HepG2 (cell line): ENCODE results near the gene BMAL1. TPM values are rescaled to one million over a fixed set of nuclear protein-coding genes. Genes with fewer than 3 reads are reported as not detected.

Experiments
- ATAC-seq: fragments of 200-7000 bp; cut with Tn5 transposase; 3 replicates; pipeline ENCODE4 v1.9.1; 2020; ENCODE audit warnings: mild to moderate bottlenecking, moderate library complexity
- BruUV-seq: library from RNA; stranded (reverse); fragments of 400-500 nt; replicated peaks from 2 replicates; lab custom pipeline; 2021; lab: Mats Ljungman, UMichigan
- CTCF ChIA-PET: fragments of 300-600 bp; formaldehyde crosslinking; extraction: SDS; loops from one replicate; lab custom pipeline; 2021; ENCODE audit warnings: low total read pairs, inconsistent platforms, low intra/inter-chr PET ratio; lab: Yijun Ruan, JAX
- POLR2A ChIA-PET: fragments of 350-600 bp; sonication (Branson Sonifier 250); formaldehyde crosslinking; loops from one replicate; lab custom pipeline; 2020; ENCODE audit warnings: antibody characterized with exemption, inconsistent platforms; lab: Yijun Ruan, JAX
- DNase-seq: peaks from one replicate; pipeline ENCODE4 v3.0.0-alpha.2; 2015; ENCODE audit warnings: low spot score
- FAIRE-seq: peaks from 3 replicates; lab custom pipeline; 2011; peaks lifted over from hg19 to GRCh38; lab: Jason Lieb, UNC
- H2AFZ ChIP-seq: one replicate; pipeline ENCODE4 v1.6.1; 2011; ENCODE audit warnings: low read length, inconsistent platforms
- H3K27ac ChIP-seq: fragments of 300-600 bp; 3 replicates; pipeline ENCODE4 v1.8.0; 2011; ENCODE audit warnings: mixed run types, mild to moderate bottlenecking, mixed read lengths, low read length, inconsistent platforms; ENCODE audit not compliant: insufficient read depth; ENCODE audit errors: extremely low read length
- H3K27me3 ChIP-seq, 2 experiments: fragments of 200-600 bp in 1 of 2; 2 replicates in 1 of 2; 3 replicates in 1 of 2; pipeline versions ENCODE4 v1.6.0 to v1.8.0; 2011; ENCODE audit warnings: low read length in 2 of 2, mild to moderate bottlenecking in 2 of 2, moderate library complexity in 2 of 2, inconsistent platforms in 1 of 2; ENCODE audit not compliant: insufficient read depth in 2 of 2, control insufficient read depth in 1 of 2
- H3K36me3 ChIP-seq, 2 experiments: fragments of 200-600 bp in 1 of 2; replicated peaks in 1 of 2; 2 replicates in 1 of 2; 3 replicates in 1 of 2; pipeline versions ENCODE4 v1.5.1 to v1.8.0; 2011; ENCODE audit warnings: low read length in 2 of 2, inconsistent platforms in 1 of 2; ENCODE audit not compliant: insufficient read depth in 2 of 2, control insufficient read depth in 1 of 2
- H3K4me1 ChIP-seq: 2 replicates; pipeline ENCODE4 v1.5.1; 2012; ENCODE audit warnings: low read length, inconsistent platforms; ENCODE audit not compliant: insufficient read depth
- H3K4me2 ChIP-seq: 2 replicates; pipeline ENCODE4 v1.6.0; 2011; ENCODE audit warnings: low read depth, low read length, inconsistent platforms
- H3K4me3 ChIP-seq, 3 experiments: fragments of 200-600 bp in 1 of 3; sonication (generic), shearing (Covaris generic) in 1 of 3; replicated peaks in 1 of 3; 2 replicates each; pipeline ENCODE4 v1.5.1; 2011 to 2016; ENCODE audit warnings: low read length in 3 of 3, inconsistent platforms in 2 of 3, low read depth in 2 of 3, mild to moderate bottlenecking in 2 of 3, control low read depth in 1 of 3, mixed read lengths in 1 of 3; ENCODE audit not compliant: insufficient read depth in 1 of 3
- H3K79me2 ChIP-seq: one replicate; pipeline ENCODE4 v1.6.1; 2011; ENCODE audit warnings: low read length, inconsistent platforms; ENCODE audit not compliant: insufficient read depth
- H3K9ac ChIP-seq: 2 replicates; pipeline ENCODE4 v1.6.0; 2011; ENCODE audit warnings: mild to moderate bottlenecking, low read depth, low read length, inconsistent platforms; ENCODE audit not compliant: insufficient read depth
- H3K9me3 ChIP-seq: 2 replicates; pipeline ENCODE4 v1.5.1; 2012; ENCODE audit warnings: mild to moderate bottlenecking, low read length
- H4K20me1 ChIP-seq: 2 replicates; pipeline ENCODE4 v1.6.0; 2011; ENCODE audit warnings: inconsistent platforms, mild to moderate bottlenecking, low read length, moderate library complexity; ENCODE audit not compliant: insufficient read depth
- HMG20A ChIP-seq: IDR thresholded peaks from 2 replicates; pipeline ENCODE4 v1.6.1; 2016; ENCODE audit warnings: borderline replicate concordance
- MEIS1 ChIP-seq: sonication (generic); formaldehyde crosslinking; IDR thresholded peaks from 2 replicates; pipeline ENCODE4 v1.9.0; 2021; ENCODE audit warnings: mild to moderate bottlenecking, missing genetic modification reagents, moderate library complexity, borderline replicate concordance
- MIER2 ChIP-seq: IDR thresholded peaks from 2 replicates; pipeline ENCODE4 v1.6.1; 2016; ENCODE audit warnings: missing biosample characterization, missing genetic modification reagents
- SNRNP70 ChIP-seq: fragments of 200-400 bp; formaldehyde crosslinking; IDR thresholded peaks from 2 replicates; pipeline ENCODE4 v1.6.1; 2017; ENCODE audit warnings: mild to moderate bottlenecking, low read depth, low read length, moderate library complexity
- ZBTB8A ChIP-seq: sonication (generic); formaldehyde crosslinking; IDR thresholded peaks from 2 replicates; pipeline ENCODE4 v1.4.0; 2020; ENCODE audit warnings: mild to moderate bottlenecking, low read depth, missing genetic modification reagents, borderline replicate concordance
- ZNF660 ChIP-seq: sonication (generic); formaldehyde crosslinking; IDR thresholded peaks from 2 replicates; pipeline ENCODE4 v1.5.1; 2020; ENCODE audit warnings: mild to moderate bottlenecking, low read depth, missing genetic modification reagents, borderline replicate concordance
- WGBS: methylation state at CpG from one replicate; pipeline ENCODE4 v1.1.6; 2017; ENCODE audit warnings: low lambda C conversion rate; 5-methylcytosine and 5-hydroxymethylcytosine counted together
- in situ Hi-C: cut with HindIII; loops from 2 replicates; pipeline ENCODE4 v1.10.0; 2017; ENCODE audit warnings: low pct_unique_long_range_greater_than_20kb; ENCODE audit not compliant: extremely low pct_ligation_motif_present
- intact Hi-C: fragments of 100-400 bp; cut with micrococcal nuclease; formaldehyde crosslinking; loops from one replicate; pipeline ENCODE4 v1.10.0; 2022; ENCODE audit not compliant: unreplicated experiment
- polyA plus RNA-seq, 8 experiments: library from polyadenylated mRNA; depleted of rRNA in 3 of 8; stranded (reverse) in 7 of 8; unstranded in 1 of 8; fragments of >200 nt; fragmentation: Illumina TruSeq in 4 of 8; extraction: Trizol in 4 of 8; gene quantifications; 2 replicates each; pipeline versions ENCODE4 v1.2.1 to v1.2.3, GENCODE V29; 2011 to 2016; ENCODE audit warnings: low read depth in 4 of 8, missing spikeins in 1 of 8, mixed read lengths in 1 of 8; ENCODE audit not compliant: insufficient read depth in 1 of 8
- total RNA-seq, 5 experiments: library from RNA; depleted of rRNA; stranded (reverse); fragments of >200 nt; fragmentation: Illumina TruSeq; extraction: Trizol; gene quantifications; 2 replicates each; pipeline ENCODE4 v1.2.3, GENCODE V29; 2016; ENCODE audit warnings: low read depth in 1 of 5
- TF ChIP-seq, protein P1 (sequence below): sonication (generic); formaldehyde crosslinking; IDR thresholded peaks from 2 replicates; pipeline ENCODE4 v1.5.0; 2020; ENCODE audit warnings: missing genetic modification reagents
- TF ChIP-seq, protein P2 (sequence below): sonication (generic); formaldehyde crosslinking; IDR thresholded peaks from 2 replicates; pipeline ENCODE4 v1.4.0; 2020; ENCODE audit warnings: mild to moderate bottlenecking, low read depth, missing genetic modification reagents
- TF ChIP-seq, protein P3 (sequence below): sonication (generic); formaldehyde crosslinking; IDR thresholded peaks from 2 replicates; pipeline ENCODE4 v1.5.1; 2020; ENCODE audit warnings: mild to moderate bottlenecking, missing genetic modification reagents, borderline replicate concordance
- TF ChIP-seq, protein P4 (sequence below): sonication (generic); formaldehyde crosslinking; IDR thresholded peaks from 2 replicates; pipeline ENCODE4 v1.4.0; 2020; ENCODE audit warnings: missing genetic modification reagents
- TF ChIP-seq, protein P5 (sequence below): sonication (generic); formaldehyde crosslinking; IDR thresholded peaks from 2 replicates; pipeline ENCODE4 v1.4.0; 2020; ENCODE audit warnings: missing genetic modification reagents

BMAL1 gene
- total and polyA plus RNA-seq, 2 of the 13 experiments (the other 11 are each of a cell fraction or from before 2014, with no cell fraction given): 4.5 to 4.8 TPM

DNA sequence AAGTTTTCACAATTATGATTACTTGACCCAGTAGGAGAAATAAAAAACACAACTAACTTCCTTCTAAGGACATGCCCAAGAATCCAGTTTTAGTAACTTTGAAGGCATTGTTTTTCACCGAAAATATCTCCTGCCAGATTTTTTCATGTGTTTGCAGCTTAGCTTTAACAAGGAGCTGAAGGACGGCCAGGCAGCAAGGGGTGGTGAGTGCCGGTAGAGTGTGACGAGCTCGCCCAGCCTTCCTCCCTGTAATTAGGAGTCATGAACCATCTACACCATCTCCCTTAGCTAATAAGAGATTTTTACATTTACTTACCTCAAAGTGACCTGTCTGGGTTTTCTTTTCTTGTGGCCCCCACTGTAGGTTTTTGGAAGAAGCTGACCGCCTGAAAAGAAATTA is 72.0 kb downstream of the BMAL1 start:
- in situ Hi-C loops: loop anchor here (10.0 kb wide), 1 partner anchor 385 kb away; no protein-coding TSS in a partner anchor
- H3K9ac ChIP-seq: no peak overlapping the region
- H3K27ac ChIP-seq: no peak overlapping the region
- H2AFZ ChIP-seq: no peak overlapping the region
- intact Hi-C loops: no loop called here
- H3K4me1 ChIP-seq: no peaks in the 10 kb centered on the region
- POLR2A ChIA-PET: no interaction called here
- H3K36me3 ChIP-seq: no peaks in the 10 kb centered on the region
- WGBS: 84% methylated on average over 6 of the region's 6 CpGs
- CTCF ChIA-PET: no interaction called here
- TF ChIP-seq, protein P1, sequence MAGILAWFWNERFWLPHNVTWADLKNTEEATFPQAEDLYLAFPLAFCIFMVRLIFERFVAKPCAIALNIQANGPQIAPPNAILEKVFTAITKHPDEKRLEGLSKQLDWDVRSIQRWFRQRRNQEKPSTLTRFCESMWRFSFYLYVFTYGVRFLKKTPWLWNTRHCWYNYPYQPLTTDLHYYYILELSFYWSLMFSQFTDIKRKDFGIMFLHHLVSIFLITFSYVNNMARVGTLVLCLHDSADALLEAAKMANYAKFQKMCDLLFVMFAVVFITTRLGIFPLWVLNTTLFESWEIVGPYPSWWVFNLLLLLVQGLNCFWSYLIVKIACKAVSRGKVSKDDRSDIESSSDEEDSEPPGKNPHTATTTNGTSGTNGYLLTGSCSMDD (CRISPR knock-in tag): no peak
- TF ChIP-seq, protein P2, sequence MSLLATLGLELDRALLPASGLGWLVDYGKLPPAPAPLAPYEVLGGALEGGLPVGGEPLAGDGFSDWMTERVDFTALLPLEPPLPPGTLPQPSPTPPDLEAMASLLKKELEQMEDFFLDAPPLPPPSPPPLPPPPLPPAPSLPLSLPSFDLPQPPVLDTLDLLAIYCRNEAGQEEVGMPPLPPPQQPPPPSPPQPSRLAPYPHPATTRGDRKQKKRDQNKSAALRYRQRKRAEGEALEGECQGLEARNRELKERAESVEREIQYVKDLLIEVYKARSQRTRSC (CRISPR knock-in tag): no peak
- no peak for TF ChIP-seq ZNF660 (CRISPR knock-in tag)
- TF ChIP-seq, protein P3, sequence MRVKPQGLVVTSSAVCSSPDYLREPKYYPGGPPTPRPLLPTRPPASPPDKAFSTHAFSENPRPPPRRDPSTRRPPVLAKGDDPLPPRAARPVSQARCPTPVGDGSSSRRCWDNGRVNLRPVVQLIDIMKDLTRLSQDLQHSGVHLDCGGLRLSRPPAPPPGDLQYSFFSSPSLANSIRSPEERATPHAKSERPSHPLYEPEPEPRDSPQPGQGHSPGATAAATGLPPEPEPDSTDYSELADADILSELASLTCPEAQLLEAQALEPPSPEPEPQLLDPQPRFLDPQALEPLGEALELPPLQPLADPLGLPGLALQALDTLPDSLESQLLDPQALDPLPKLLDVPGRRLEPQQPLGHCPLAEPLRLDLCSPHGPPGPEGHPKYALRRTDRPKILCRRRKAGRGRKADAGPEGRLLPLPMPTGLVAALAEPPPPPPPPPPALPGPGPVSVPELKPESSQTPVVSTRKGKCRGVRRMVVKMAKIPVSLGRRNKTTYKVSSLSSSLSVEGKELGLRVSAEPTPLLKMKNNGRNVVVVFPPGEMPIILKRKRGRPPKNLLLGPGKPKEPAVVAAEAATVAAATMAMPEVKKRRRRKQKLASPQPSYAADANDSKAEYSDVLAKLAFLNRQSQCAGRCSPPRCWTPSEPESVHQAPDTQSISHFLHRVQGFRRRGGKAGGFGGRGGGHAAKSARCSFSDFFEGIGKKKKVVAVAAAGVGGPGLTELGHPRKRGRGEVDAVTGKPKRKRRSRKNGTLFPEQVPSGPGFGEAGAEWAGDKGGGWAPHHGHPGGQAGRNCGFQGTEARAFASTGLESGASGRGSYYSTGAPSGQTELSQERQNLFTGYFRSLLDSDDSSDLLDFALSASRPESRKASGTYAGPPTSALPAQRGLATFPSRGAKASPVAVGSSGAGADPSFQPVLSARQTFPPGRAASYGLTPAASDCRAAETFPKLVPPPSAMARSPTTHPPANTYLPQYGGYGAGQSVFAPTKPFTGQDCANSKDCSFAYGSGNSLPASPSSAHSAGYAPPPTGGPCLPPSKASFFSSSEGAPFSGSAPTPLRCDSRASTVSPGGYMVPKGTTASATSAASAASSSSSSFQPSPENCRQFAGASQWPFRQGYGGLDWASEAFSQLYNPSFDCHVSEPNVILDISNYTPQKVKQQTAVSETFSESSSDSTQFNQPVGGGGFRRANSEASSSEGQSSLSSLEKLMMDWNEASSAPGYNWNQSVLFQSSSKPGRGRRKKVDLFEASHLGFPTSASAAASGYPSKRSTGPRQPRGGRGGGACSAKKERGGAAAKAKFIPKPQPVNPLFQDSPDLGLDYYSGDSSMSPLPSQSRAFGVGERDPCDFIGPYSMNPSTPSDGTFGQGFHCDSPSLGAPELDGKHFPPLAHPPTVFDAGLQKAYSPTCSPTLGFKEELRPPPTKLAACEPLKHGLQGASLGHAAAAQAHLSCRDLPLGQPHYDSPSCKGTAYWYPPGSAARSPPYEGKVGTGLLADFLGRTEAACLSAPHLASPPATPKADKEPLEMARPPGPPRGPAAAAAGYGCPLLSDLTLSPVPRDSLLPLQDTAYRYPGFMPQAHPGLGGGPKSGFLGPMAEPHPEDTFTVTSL (CRISPR knock-in tag): no peak
- no peak for TF ChIP-seq SNRNP70
- TF ChIP-seq, protein P4, sequence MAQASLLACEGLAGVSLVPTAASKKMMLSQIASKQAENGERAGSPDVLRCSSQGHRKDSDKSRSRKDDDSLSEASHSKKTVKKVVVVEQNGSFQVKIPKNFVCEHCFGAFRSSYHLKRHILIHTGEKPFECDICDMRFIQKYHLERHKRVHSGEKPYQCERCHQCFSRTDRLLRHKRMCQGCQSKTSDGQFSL (CRISPR knock-in tag): no peak
- TF ChIP-seq, protein P5, sequence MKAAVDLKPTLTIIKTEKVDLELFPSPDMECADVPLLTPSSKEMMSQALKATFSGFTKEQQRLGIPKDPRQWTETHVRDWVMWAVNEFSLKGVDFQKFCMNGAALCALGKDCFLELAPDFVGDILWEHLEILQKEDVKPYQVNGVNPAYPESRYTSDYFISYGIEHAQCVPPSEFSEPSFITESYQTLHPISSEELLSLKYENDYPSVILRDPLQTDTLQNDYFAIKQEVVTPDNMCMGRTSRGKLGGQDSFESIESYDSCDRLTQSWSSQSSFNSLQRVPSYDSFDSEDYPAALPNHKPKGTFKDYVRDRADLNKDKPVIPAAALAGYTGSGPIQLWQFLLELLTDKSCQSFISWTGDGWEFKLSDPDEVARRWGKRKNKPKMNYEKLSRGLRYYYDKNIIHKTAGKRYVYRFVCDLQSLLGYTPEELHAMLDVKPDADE (CRISPR knock-in tag): no peak
- TF ChIP-seq HMG20A (CRISPR knock-in tag): no peak
- TF ChIP-seq ZBTB8A: no peak
- no peak for TF ChIP-seq MEIS1 (CRISPR knock-in tag)
- no peak for TF ChIP-seq MIER2 (CRISPR knock-in tag)
- no peaks in the 10 kb centered on the region for H4K20me1 ChIP-seq
- H3K79me2 ChIP-seq: no peaks in the 10 kb centered on the region
- H3K4me2 ChIP-seq: no peak overlapping the region
- H3K27me3 ChIP-seq: no peaks in the 10 kb centered on the region
- no peak for FAIRE-seq
- no peak overlapping the region for H3K4me3 ChIP-seq
- no peak for DNase-seq
- no peak for ATAC-seq
- H3K9me3 ChIP-seq: no peaks in the 10 kb centered on the region
- BruUV-seq: no TSS peak
